ENCODE results near the gene KCNQ1. TPM values are rescaled to one million over a fixed set of nuclear protein-coding genes. Genes with fewer than 3 reads are reported as not detected.

The KCNQ1 gene
- total and polyA plus RNA-seq, 2 donors (not counting 1 experiment from before 2014, with no cell fraction given): 21.5 to 28.8 TPM

DNA sequence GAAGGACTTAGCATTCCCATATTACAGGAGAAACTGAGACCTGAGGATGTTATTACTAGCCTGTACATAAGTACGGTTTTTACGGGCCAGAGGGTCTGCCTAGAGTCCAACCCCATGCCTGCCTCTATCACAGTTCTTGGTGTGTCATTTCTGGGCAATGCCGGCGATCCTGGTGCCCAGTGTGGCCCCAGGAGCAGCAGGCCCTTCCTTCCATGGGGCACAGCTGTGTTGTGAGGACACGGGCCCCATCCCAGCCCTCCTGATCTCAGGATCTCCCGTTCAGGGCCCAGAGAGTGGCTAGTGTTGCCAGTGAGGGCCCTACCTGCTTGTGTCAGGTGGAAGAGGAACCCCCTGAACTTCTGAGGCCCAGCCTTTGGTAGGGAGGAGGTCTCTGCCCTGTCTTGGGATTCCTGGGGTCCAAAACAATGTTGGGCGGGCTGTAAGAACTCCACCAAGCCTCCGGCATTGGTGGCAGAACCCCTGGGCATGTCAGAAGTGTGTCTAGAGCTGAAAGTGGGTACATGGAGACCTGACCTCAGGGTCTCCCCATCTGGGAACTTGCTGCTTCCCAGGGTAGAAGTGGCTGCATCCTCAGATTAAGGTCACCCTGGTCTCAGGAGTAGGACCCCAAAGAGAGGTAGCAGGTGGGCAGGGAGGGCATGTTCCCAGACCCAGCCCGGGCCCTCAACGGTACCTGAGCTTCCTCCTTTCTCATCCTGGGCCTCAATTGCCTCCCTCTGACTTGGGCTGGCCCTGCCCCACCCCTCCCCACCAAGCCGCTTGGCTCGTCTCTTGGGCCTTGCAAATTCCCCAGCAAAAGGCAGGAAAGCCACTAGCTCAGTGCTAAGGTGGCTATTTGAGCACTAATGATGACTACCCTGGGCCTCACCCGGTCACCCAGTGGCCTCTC lies 329.6 kb downstream of the KCNQ1 start:
- Histone ChIP-seq H2AFZ (ENCODE audit: insufficient read depth, low read depth, low read length, poor library complexity, severe bottlenecking) (no peak overlapping the region), H3K79me2 (ENCODE audit: control insufficient read depth, insufficient read depth, low read length) (no peaks in the 10 kb centered on the region), H3K9ac (ENCODE audit: low read length) (no peak overlapping the region), H3K4me2 (replicated peaks; ENCODE audit: low read depth, low read length, poor library complexity, severe bottlenecking) (no peak overlapping the region), H4K20me1 (ENCODE audit: control insufficient read depth, insufficient read depth, low read length, poor library complexity, severe bottlenecking) (no peaks in the 10 kb centered on the region), H3K4me1 (ENCODE audit: control insufficient read depth in 2 of 2, insufficient read depth in 2 of 2, low read length in 2 of 2) (no peaks in the 10 kb centered on the region), H3K27me3 (replicated peaks in 1 of 4; ENCODE audit: control extremely low read depth in 1 of 4, control insufficient read depth in 3 of 4, insufficient read depth in 4 of 4, low read length in 3 of 4) (no peaks in the 10 kb centered on the region), H3K27ac (ENCODE audit: low read length in 2 of 2) (no peak overlapping the region), H3K9me3 (ENCODE audit: control extremely low read depth in 1 of 3, control insufficient read depth in 2 of 3, insufficient read depth in 1 of 3, low read length in 2 of 3) (no peaks in the 10 kb centered on the region), H3K4me3 (ENCODE audit: control extremely low read depth in 1 of 5, extremely low read depth in 1 of 5, insufficient read depth in 1 of 5, low read depth in 2 of 5, low read length in 4 of 5) (no peak overlapping the region), H3K36me3 (replicated peaks in 1 of 2; ENCODE audit: control extremely low read depth in 1 of 2, control insufficient read depth in 1 of 2, extremely low read depth in 1 of 2, insufficient read depth in 2 of 2, low read length in 1 of 2) (peaks cover 0 to 12% of the 10 kb centered on the region in 2 experiments)
- ChIA-PET POLR2A (no interaction called here), CTCF (no interaction called here)
- DNase-seq: no peak
- Mint-ChIP-seq H3K9me3 (ENCODE audit: insufficient read depth) (no peaks in the 10 kb centered on the region), H3K27ac (no peak overlapping the region), H3K4me1 (no peaks in the 10 kb centered on the region), H3K4me3 (no peak overlapping the region), H3K27me3 (no peaks in the 10 kb centered on the region)
- intact Hi-C loops (cut with micrococcal nuclease): no loop called here
- no peak for ATAC-seq (ENCODE audit: low read depth)
- no peak for TF ChIP-seq EZH2 (IDR thresholded peaks at IDR 0.05; ENCODE audit: borderline replicate concordance, insufficient read depth, low read depth, low read length, poor library complexity, severe bottlenecking)
- TF ChIP-seq CTCF (IDR thresholded peaks at IDR 0.05): no peak
- WGBS (ENCODE audit: insufficient coverage): 93% methylated on average over 13 of the region's 13 CpGs

DNA sequence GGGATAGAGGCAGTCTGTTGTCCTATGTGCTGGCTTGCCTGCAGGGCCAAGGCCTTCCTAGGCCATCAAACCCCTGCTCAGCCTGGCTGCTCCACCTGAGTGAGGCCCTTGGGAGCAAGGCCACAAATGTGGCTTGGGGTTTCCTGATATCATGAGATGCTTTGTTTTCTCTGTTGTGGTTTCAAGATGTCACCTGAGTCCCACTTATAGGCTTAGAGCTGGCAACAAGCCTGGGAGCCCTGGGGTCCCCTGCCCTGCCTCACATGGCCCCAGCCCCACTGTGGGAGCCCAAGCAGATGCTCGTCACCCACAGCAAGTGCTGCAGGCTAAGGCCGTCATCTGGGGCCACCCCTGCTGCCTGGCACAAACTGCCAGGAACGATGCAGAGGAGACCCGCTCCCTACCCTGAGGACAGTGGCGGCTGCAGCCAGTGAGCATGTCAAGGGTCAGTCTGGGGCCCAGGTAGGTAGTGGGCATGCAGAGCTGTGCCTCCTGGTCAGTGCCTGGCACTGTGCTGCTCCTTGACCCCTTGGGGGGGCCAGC lies 330.3 kb downstream of the KCNQ1 start:
- Mint-ChIP-seq H3K4me3 (no peak overlapping the region), H3K4me1 (no peaks in the 10 kb centered on the region), H3K9me3 (ENCODE audit: insufficient read depth) (no peaks in the 10 kb centered on the region), H3K27ac (no peak overlapping the region), H3K27me3 (no peaks in the 10 kb centered on the region)
- 61% methylated on average over 5 of the region's 5 CpGs for WGBS (ENCODE audit: insufficient coverage)
- Histone ChIP-seq H3K79me2 (ENCODE audit: control insufficient read depth, insufficient read depth, low read length) (no peaks in the 10 kb centered on the region), H3K27ac (ENCODE audit: low read length in 2 of 2) (no peak overlapping the region), H3K4me2 (replicated peaks; ENCODE audit: low read depth, low read length, poor library complexity, severe bottlenecking) (no peak overlapping the region), H4K20me1 (ENCODE audit: control insufficient read depth, insufficient read depth, low read length, poor library complexity, severe bottlenecking) (no peaks in the 10 kb centered on the region), H3K27me3 (replicated peaks in 1 of 4; ENCODE audit: control extremely low read depth in 1 of 4, control insufficient read depth in 3 of 4, insufficient read depth in 4 of 4, low read length in 3 of 4) (no peaks in the 10 kb centered on the region), H3K4me3 (ENCODE audit: control extremely low read depth in 1 of 5, extremely low read depth in 1 of 5, insufficient read depth in 1 of 5, low read depth in 2 of 5, low read length in 4 of 5) (no peak overlapping the region), H3K9ac (ENCODE audit: low read length) (no peak overlapping the region), H3K9me3 (ENCODE audit: control extremely low read depth in 1 of 3, control insufficient read depth in 2 of 3, insufficient read depth in 1 of 3, low read length in 2 of 3) (no peaks in the 10 kb centered on the region), H2AFZ (ENCODE audit: insufficient read depth, low read depth, low read length, poor library complexity, severe bottlenecking) (no peak overlapping the region), H3K36me3 (replicated peaks in 1 of 2; ENCODE audit: control extremely low read depth in 1 of 2, control insufficient read depth in 1 of 2, extremely low read depth in 1 of 2, insufficient read depth in 2 of 2, low read length in 1 of 2) (peaks cover 0 to 7% of the 10 kb centered on the region in 2 experiments), H3K4me1 (ENCODE audit: control insufficient read depth in 2 of 2, insufficient read depth in 2 of 2, low read length in 2 of 2) (no peaks in the 10 kb centered on the region)
- ATAC-seq (ENCODE audit: low read depth): no peak
- ChIA-PET CTCF (interaction anchor here (0.8 kb wide), 1 partner anchor 26 kb away, joined by 3 read pairs; no protein-coding TSS in a partner anchor), POLR2A (no interaction called here)
- intact Hi-C loops (cut with micrococcal nuclease): no loop called here
- no peak for DNase-seq
- TF ChIP-seq CTCF (IDR thresholded peaks at IDR 0.05): no peak
- TF ChIP-seq EZH2 (IDR thresholded peaks at IDR 0.05; ENCODE audit: borderline replicate concordance, insufficient read depth, low read depth, low read length, poor library complexity, severe bottlenecking): no peak

All from B cell (primary cell).